Gastrocnemius medialis (tissue), 4 donors: Measurements from ENCODE around the gene CHRM5. TPM values are rescaled to one million over a fixed set of nuclear protein-coding genes. Genes with fewer than 3 reads are reported as not detected.

Source experiments
- ATAC-seq, 2 donors: fragments of 150-250 bp; one replicate each; pipeline ENCODE4 v1.9.1; 2016
- DNase-seq, 2 donors: peaks; one replicate each; pipeline ENCODE4 v3.0.0-alpha.2; 2019
- H3K27ac ChIP-seq, 4 donors: fragments of 200-600 bp; sonication (generic); 1 replicate in 1 of 4; 2 replicates in 3 of 4; pipeline ENCODE4 v1.5.1; 2016 to 2018; ENCODE audit warnings: mild to moderate bottlenecking in 2 of 4, moderate library complexity in 1 of 4
- H3K27me3 ChIP-seq, 3 donors: fragments of 200-600 bp; sonication (generic) in 2 of 3; 1 replicate in 1 of 3; 2 replicates in 2 of 3; pipeline versions ENCODE4 v1.5.1 to v1.6.0; 2016 to 2019; ENCODE audit warnings: mild to moderate bottlenecking in 1 of 3, moderate library complexity in 1 of 3
- H3K36me3 ChIP-seq, 2 donors: fragments of 200-600 bp; sonication (generic) in 1 of 2; one replicate each; pipeline ENCODE4 v1.5.1; 2017 to 2018
- H3K4me1 ChIP-seq, 2 donors: fragments of 200-600 bp; sonication (generic) in 1 of 2; one replicate each; pipeline ENCODE4 v1.5.1; 2016 to 2017; ENCODE audit warnings: mild to moderate bottlenecking in 2 of 2
- H3K4me3 ChIP-seq, 4 donors: fragments of 200-600 bp; sonication (generic) in 3 of 4; 1 replicate in 1 of 4; 2 replicates in 3 of 4; pipeline ENCODE4 v1.5.1; 2016 to 2019; ENCODE audit warnings: mild to moderate bottlenecking in 2 of 4
- H3K9me3 ChIP-seq, 3 donors: fragments of 200-600 bp; sonication (generic) in 2 of 3; 1 replicate in 1 of 3; 2 replicates in 2 of 3; pipeline ENCODE4 v1.5.1; 2016 to 2019
- POLR2A ChIP-seq, 2 donors: fragments of 450-650 bp; IDR thresholded peaks; one replicate each; pipeline ENCODE4 v1.6.1; 2017; ENCODE audit warnings: antibody characterized with exemption in 2 of 2, mild to moderate bottlenecking in 2 of 2, moderate library complexity in 2 of 2
- in situ Hi-C, 4 donors: fragments of 200-750 bp; cut with MboI; loops; one replicate each; pipeline versions ENCODE4 v1.15.0 to v1.8.0; 2017; ENCODE audit warnings: low sequenced_read_pairs in 4 of 4
- intact Hi-C: fragments of 100-400 bp; cut with DNase I; formaldehyde crosslinking; loops from one replicate; pipeline ENCODE4 v1.15.1; 2023; ENCODE audit warnings: low total_unique reads
- total RNA-seq, 4 donors: library from RNA; depleted of rRNA; stranded (reverse); fragments of >200 nt; gene quantifications; one replicate each; pipeline versions ENCODE4 v1.1.0 to v1.2.3, GENCODE V29; 2016
- TF ChIP-seq, protein P1 (sequence below), 5 experiments: fragments of 450-650 bp in 3 of 5; fragments of 200-600 bp in 2 of 5; sonication (generic) in 2 of 5; IDR thresholded peaks in 4 of 5; conservative IDR thresholded peaks in 1 of 5; 1 replicate in 4 of 5; 2 replicates in 1 of 5; pipeline ENCODE4 v1.5.1; 2016 to 2019; ENCODE audit warnings: antibody characterized with exemption in 5 of 5, mild to moderate bottlenecking in 3 of 5, moderate library complexity in 3 of 5

The CHRM5 gene
- total RNA-seq, 4 donors from 2014 or later, result not detected

DNA sequence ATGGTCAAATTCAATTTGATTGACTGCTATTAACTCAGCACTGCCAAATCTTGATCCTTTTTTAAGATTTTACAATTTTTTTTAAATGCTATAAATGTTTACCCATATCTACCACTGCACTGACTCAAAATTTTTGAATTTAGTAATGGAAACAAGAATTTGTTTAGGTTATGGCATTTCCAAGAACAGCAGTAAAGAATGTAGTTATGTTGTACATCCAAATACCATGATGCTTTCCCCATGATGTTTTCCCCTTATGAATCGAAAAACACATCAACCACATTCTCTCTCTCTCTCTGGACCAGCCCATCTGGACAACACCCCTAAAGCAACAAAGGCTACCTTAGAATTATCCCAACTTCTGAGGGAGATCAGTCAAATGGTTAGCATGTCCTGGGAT is 14.2 kb downstream of the CHRM5 start:
- Histone ChIP-seq H3K4me1 (no peaks in the 10 kb centered on the region), H3K27me3 (no peaks in the 10 kb centered on the region), H3K36me3 (no peaks in the 10 kb centered on the region), H3K9me3 (no peaks in the 10 kb centered on the region), H3K4me3 (no peak overlapping the region), H3K27ac (no peak overlapping the region)
- DNase-seq (no peak), ATAC-seq (no peak)
- intact Hi-C loops, result no loop called here
- TF ChIP-seq, protein P1, sequence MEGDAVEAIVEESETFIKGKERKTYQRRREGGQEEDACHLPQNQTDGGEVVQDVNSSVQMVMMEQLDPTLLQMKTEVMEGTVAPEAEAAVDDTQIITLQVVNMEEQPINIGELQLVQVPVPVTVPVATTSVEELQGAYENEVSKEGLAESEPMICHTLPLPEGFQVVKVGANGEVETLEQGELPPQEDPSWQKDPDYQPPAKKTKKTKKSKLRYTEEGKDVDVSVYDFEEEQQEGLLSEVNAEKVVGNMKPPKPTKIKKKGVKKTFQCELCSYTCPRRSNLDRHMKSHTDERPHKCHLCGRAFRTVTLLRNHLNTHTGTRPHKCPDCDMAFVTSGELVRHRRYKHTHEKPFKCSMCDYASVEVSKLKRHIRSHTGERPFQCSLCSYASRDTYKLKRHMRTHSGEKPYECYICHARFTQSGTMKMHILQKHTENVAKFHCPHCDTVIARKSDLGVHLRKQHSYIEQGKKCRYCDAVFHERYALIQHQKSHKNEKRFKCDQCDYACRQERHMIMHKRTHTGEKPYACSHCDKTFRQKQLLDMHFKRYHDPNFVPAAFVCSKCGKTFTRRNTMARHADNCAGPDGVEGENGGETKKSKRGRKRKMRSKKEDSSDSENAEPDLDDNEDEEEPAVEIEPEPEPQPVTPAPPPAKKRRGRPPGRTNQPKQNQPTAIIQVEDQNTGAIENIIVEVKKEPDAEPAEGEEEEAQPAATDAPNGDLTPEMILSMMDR (IDR thresholded peaks at IDR 0.05 in 4 of 5, conservative IDR thresholded peaks at IDR 0.05 in 1 of 5), result no peak
- TF ChIP-seq POLR2A (IDR thresholded peaks at IDR 0.05), result no peak
- in situ Hi-C loops, result no loop called here

DNA sequence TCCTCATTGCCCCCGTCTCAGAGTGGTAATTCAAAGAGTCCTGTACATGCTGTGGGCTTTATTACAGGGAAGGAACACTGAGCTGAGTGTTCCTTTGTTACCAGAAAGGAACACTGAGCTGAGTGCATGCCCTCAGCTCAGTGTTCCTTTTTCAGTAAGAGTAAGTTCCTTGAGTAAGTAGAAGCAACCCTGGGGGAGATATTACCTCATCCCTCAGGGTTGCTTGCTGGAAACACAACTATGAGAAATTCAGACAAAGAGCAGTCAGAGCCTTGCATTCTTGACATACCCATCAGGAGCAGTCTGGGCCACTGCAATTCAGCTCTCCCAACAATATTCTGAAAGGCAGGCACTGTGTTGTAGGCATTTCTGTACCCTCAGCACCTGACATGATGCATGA is 17.0 kb downstream of the CHRM5 start:
- no peak overlapping the region for H3K27ac ChIP-seq
- H3K9me3 ChIP-seq, result no peaks in the 10 kb centered on the region
- intact Hi-C loops, result no loop called here
- DNase-seq (no peak), ATAC-seq (no peak)
- no peaks in the 10 kb centered on the region for H3K4me1 ChIP-seq
- H3K27me3 ChIP-seq, result no peaks in the 10 kb centered on the region
- no peaks in the 10 kb centered on the region for H3K36me3 ChIP-seq
- no peak overlapping the region for H3K4me3 ChIP-seq
- TF ChIP-seq POLR2A (IDR thresholded peaks at IDR 0.05), result no peak
- TF ChIP-seq, protein P1 (IDR thresholded peaks at IDR 0.05 in 4 of 5, conservative IDR thresholded peaks at IDR 0.05 in 1 of 5), result no peak
- in situ Hi-C loops, result no loop called here

DNA sequence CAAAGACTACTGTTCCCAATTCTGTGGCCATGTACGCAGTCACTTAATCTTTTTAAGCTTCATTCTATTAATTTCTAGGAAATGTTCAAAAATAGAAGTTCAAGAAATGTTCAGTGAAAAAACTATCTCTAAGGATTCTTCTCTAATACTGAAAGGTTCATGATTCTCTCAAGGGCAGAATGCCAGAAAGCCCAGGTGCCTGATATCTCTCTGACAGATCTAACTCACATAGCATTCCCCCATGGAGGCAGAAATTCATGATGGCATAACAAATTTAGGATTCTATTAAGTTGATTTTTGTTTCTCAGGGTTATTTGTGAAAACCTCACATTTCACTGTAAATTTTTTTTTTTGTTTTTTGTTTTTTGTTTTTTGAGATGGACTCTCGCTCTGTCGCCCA is 17.5 kb downstream of the CHRM5 start:
- Histone ChIP-seq H3K9me3 (no peaks in the 10 kb centered on the region), H3K4me1 (no peaks in the 10 kb centered on the region), H3K36me3 (no peaks in the 10 kb centered on the region), H3K27ac (no peak overlapping the region), H3K27me3 (no peaks in the 10 kb centered on the region), H3K4me3 (no peak overlapping the region)
- intact Hi-C loops, result no loop called here
- DNase-seq (no peak), ATAC-seq (no peak)
- TF ChIP-seq, protein P1 (IDR thresholded peaks at IDR 0.05 in 4 of 5, conservative IDR thresholded peaks at IDR 0.05 in 1 of 5), result no peak
- no peak for TF ChIP-seq POLR2A (IDR thresholded peaks at IDR 0.05)
- in situ Hi-C loops, result no loop called here

DNA sequence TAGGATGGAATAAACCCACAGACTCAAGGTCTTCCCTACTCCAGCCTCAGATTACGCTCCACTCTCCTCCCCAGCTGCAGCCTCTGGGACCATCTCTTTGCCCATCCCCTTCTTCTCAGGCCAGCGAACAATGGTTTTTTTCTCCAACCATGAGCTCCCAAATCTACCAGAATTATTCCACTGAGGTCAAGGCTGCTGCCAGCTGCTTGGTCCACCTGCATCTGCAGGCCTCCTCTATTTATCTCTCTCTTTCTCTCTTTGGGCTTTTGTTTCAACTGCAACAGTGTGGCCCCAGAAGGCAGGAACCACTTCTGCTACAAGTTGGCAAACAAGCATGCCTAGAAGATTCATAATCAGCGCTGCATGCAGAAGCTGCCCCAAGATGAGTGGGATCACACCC is 19.1 kb downstream of the CHRM5 start:
- intact Hi-C loops (no loop called here), in situ Hi-C loops (no loop called here)
- TF ChIP-seq POLR2A (IDR thresholded peaks at IDR 0.05), result no peak
- TF ChIP-seq, protein P1 (IDR thresholded peaks at IDR 0.05 in 4 of 5, conservative IDR thresholded peaks at IDR 0.05 in 1 of 5), result no peak
- H3K4me3 ChIP-seq, result no peak overlapping the region
- no peaks in the 10 kb centered on the region for H3K9me3 ChIP-seq
- no peaks in the 10 kb centered on the region for H3K27me3 ChIP-seq
- no peaks in the 10 kb centered on the region for H3K36me3 ChIP-seq
- DNase-seq (no peak), ATAC-seq (no peak)
- no peak overlapping the region for H3K27ac ChIP-seq
- no peaks in the 10 kb centered on the region for H3K4me1 ChIP-seq

DNA sequence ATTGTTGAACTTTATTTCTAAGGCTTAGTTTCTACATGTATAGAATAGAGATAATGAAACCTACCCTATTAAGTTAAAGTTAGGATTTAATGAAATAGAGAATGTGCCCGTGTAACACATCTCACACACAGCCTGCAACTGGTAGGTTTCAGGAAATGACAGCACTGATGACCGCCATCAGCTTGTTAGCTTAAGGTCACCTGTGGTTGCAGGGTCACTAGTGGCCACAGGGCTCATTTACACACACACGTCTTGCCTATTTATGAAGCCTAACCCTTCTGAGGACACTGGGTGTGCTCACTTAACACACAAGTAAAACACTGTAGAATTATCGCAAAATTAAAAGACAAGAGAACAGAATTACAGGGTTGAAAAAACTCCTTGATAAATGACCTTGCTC is 20.1 kb downstream of the CHRM5 start:
- Histone ChIP-seq H3K27me3 (no peaks in the 10 kb centered on the region), H3K27ac (no peak overlapping the region), H3K4me1 (no peaks in the 10 kb centered on the region), H3K36me3 (no peaks in the 10 kb centered on the region), H3K9me3 (no peaks in the 10 kb centered on the region), H3K4me3 (no peak overlapping the region)
- DNase-seq, result no peak
- no peak for TF ChIP-seq POLR2A (IDR thresholded peaks at IDR 0.05)
- TF ChIP-seq, protein P1 (IDR thresholded peaks at IDR 0.05 in 4 of 5, conservative IDR thresholded peaks at IDR 0.05 in 1 of 5), result no peak
- no peak for ATAC-seq
- intact Hi-C loops (no loop called here), in situ Hi-C loops (no loop called here)
